GM12875 (cell line): Measurements from ENCODE around the gene HS6ST3.

ENCODE experiments used
- H3K4me3 ChIP-seq: one replicate; pipeline ENCODE4 v1.5.1; 2011; ENCODE audit warnings: low read depth, low read length, control low read depth
- CTCF ChIP-seq: IDR thresholded peaks from 2 replicates; pipeline ENCODE4 v1.5.1; 2011; ENCODE audit warnings: low read depth, mild to moderate bottlenecking, control low read depth, inconsistent platforms, low read length, moderate library complexity, borderline replicate concordance; ENCODE audit not compliant: insufficient read depth

HS6ST3 gene

GRCh38 chr13:96373597-96373996, 283.7 kb downstream of the HS6ST3 start:
- H3K4me3 ChIP-seq, result no peak overlapping the region
- no peak for TF ChIP-seq CTCF

DNA sequence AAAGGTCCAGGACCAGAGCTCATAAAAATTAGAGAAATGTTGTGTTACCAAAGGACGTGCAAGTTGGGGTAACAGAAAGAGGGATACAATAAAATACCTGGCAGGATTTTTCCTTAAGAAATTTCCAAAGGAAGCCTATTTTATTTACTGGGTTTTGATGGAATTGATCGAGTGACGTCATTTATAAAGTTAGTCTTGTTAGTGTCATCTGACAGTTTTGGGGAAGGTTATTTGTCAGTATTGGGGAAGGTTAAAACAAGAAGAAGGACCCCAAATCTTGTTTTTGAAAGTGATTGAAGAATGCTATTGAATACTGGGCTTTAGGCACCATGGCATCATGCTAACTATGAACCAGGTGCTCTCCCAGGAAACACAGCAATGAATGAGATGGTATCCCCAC, 287.9 kb downstream of the HS6ST3 start:
- H3K4me3 ChIP-seq, result no peak overlapping the region
- TF ChIP-seq CTCF, result no peak

GRCh38 chr13:96379967-96380366, 290.1 kb downstream of the HS6ST3 start:
- TF ChIP-seq CTCF, result no peak

DNA sequence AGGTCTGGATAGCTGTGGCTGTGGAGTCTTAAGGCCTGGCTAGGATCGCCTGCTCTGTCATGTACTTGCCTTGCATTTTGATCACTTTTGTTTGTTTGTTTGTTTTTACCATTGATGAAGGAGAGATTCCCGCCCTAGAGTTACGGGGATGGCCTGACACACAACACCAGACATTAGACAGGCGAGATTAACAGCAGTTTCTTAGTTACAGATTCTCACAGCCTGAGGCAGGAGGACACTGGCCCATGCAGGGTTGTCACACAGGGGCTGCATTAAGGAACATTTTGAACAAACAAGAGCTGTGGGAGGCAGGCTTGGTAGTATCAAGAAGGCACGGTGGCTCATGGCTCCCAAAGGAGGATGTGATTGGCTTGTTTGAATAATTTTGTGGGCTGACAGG, 291.8 kb downstream of the HS6ST3 start:
- TF ChIP-seq CTCF, result no peak
- H3K4me3 ChIP-seq, result no peak overlapping the region

More at GRCh38 chr13:96379967-96380366, 290.1 kb downstream of the HS6ST3 start:
- no peak overlapping the region for H3K4me3 ChIP-seq

- H3K4me3 ChIP-seq, result no peak overlapping the region
- no peak for TF ChIP-seq CTCF
Observed at GRCh38 chr13:96388598-96388997, 298.7 kb downstream of the HS6ST3 start.

GRCh38 chr13:96391606-96392005, 301.7 kb downstream of the HS6ST3 start:
- TF ChIP-seq CTCF, result no peak
- H3K4me3 ChIP-seq, result no peak overlapping the region

- TF ChIP-seq CTCF, result no peak
- no peak overlapping the region for H3K4me3 ChIP-seq
Observed at GRCh38 chr13:96397807-96398206, 307.9 kb downstream of the HS6ST3 start.
